Measurements from ENCODE around the gene CDC42SE2.
"Not testable (repeated sequence)": the region's sequence is repeated elsewhere in the genome, so short reads cannot be mapped to it uniquely, and the experiment has no call there.

Gene CDC42SE2

GRCh38 chr5:131389869-131390265 is 126.0 kb downstream of the CDC42SE2 start:
- no peak for DNase-seq (ENCODE audit: low read depth)
- TF ChIP-seq, protein P1, sequence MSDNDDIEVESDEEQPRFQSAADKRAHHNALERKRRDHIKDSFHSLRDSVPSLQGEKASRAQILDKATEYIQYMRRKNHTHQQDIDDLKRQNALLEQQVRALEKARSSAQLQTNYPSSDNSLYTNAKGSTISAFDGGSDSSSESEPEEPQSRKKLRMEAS (IDR thresholded peaks at IDR 0.05; ENCODE audit: low read depth, low read length): no peak
- H3K4me3 ChIP-seq (ENCODE audit: low read depth, low read length): no peak overlapping the region

DNA sequence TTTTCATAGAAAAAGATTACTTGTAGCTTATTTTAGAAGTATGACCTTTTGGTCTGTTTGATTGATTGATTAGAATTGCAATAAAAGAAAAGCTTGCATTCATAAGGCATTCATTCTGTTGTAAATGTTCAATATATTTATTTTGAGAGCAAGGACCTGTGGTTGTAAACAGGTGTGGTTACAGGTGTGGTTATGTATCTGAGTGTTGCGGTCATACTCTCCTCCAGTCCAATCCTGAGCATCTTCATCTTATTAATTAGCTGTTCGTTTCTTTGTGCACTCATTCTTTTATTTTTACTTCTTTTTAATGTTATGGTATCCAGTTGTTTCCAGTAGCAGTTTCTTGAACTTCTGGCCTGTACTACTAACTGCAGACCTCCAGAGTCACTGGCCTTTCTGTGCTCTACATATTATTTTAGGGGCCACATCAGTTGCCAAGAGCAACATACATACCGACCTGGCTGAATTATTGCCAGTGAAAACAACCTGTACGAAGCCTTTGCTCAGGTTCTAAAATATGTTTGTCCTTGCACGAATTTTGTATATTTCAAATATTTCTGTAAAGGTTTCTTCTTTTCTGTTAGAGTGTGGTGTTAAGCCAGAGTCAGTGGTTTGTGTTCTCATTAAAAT is 128.7 kb downstream of the CDC42SE2 start:
- no peak for TF ChIP-seq POLR2A (IDR thresholded peaks at IDR 0.05; ENCODE audit: extremely low read depth, insufficient read length)
- no peak for TF ChIP-seq MYC (IDR thresholded peaks at IDR 0.05; ENCODE audit: low read depth, low read length)
- TF ChIP-seq, protein P2, sequence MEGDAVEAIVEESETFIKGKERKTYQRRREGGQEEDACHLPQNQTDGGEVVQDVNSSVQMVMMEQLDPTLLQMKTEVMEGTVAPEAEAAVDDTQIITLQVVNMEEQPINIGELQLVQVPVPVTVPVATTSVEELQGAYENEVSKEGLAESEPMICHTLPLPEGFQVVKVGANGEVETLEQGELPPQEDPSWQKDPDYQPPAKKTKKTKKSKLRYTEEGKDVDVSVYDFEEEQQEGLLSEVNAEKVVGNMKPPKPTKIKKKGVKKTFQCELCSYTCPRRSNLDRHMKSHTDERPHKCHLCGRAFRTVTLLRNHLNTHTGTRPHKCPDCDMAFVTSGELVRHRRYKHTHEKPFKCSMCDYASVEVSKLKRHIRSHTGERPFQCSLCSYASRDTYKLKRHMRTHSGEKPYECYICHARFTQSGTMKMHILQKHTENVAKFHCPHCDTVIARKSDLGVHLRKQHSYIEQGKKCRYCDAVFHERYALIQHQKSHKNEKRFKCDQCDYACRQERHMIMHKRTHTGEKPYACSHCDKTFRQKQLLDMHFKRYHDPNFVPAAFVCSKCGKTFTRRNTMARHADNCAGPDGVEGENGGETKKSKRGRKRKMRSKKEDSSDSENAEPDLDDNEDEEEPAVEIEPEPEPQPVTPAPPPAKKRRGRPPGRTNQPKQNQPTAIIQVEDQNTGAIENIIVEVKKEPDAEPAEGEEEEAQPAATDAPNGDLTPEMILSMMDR (IDR thresholded peaks at IDR 0.05; ENCODE audit: low read depth, low read length): no peak
- TF ChIP-seq, protein P1 (IDR thresholded peaks at IDR 0.05; ENCODE audit: low read depth, low read length): no peak
- no peak for DNase-seq (ENCODE audit: low read depth)
- H3K4me3 ChIP-seq (ENCODE audit: low read depth, low read length): no peak overlapping the region

GRCh38 chr5:131393498-131393968 is 129.7 kb downstream of the CDC42SE2 start:
- no peak for DNase-seq (ENCODE audit: low read depth)
- TF ChIP-seq, protein P2 (IDR thresholded peaks at IDR 0.05; ENCODE audit: low read depth, low read length): no peak
- TF ChIP-seq, protein P1 (IDR thresholded peaks at IDR 0.05; ENCODE audit: low read depth, low read length): no peak
- TF ChIP-seq POLR2A (IDR thresholded peaks at IDR 0.05; ENCODE audit: extremely low read depth, insufficient read length) (no peak), MYC (IDR thresholded peaks at IDR 0.05; ENCODE audit: low read depth, low read length) (no peak)
- no peak overlapping the region for H3K4me3 ChIP-seq (ENCODE audit: low read depth, low read length)

DNA sequence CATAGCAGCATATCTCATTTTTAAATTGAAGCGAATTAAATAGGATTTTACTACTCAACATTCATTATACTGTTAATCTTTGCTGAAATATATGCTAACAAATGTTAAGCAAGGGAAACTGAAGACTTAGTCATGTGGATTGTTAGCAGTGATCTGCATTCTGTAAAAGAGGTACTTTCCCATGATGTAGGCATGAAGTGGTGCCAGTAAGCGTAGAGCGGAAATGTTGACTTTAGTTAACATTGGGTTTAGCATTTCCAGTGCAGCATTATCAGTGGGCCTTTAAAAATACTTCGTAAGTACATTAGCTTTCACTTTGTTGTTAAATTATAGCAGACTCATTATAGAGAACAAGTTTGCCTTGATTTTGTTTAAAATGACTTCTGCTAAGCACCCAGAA is 130.3 kb downstream of the CDC42SE2 start:
- H3K4me3 ChIP-seq (ENCODE audit: low read depth, low read length): no peak overlapping the region
- DNase-seq (ENCODE audit: low read depth): no peak
- TF ChIP-seq, protein P2 (IDR thresholded peaks at IDR 0.05; ENCODE audit: low read depth, low read length): no peak
- TF ChIP-seq, protein P1 (IDR thresholded peaks at IDR 0.05; ENCODE audit: low read depth, low read length): no peak
- TF ChIP-seq MYC (IDR thresholded peaks at IDR 0.05; ENCODE audit: low read depth, low read length) (no peak), POLR2A (IDR thresholded peaks at IDR 0.05; ENCODE audit: extremely low read depth, insufficient read length) (no peak)

DNA sequence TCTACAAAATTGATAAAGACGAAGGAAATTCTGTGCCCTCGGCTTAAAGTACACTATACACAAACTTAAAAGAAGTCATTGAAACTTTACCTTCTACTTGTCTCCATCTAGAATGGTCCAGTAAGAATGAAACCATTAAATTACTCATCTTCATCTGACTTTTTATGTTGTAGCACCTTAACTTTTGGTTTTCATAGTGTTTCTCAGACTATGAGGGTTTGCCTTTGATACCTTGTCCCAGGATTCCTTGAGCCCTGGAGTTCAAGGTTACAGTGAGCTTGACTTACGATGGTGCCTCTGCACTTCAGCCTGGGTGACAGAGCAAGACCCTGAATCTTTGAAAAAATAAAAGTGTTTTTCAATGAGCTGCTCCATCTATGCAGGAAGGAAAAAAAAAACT is 132.2 kb downstream of the CDC42SE2 start:
- no peak for TF ChIP-seq MYC (IDR thresholded peaks at IDR 0.05; ENCODE audit: low read depth, low read length)
- no peak for TF ChIP-seq POLR2A (IDR thresholded peaks at IDR 0.05; ENCODE audit: extremely low read depth, insufficient read length)
- TF ChIP-seq, protein P2 (IDR thresholded peaks at IDR 0.05; ENCODE audit: low read depth, low read length): no peak
- TF ChIP-seq, protein P1 (IDR thresholded peaks at IDR 0.05; ENCODE audit: low read depth, low read length): no peak
- no peak for DNase-seq (ENCODE audit: low read depth)
- H3K4me3 ChIP-seq (ENCODE audit: low read depth, low read length): no peak overlapping the region

DNA sequence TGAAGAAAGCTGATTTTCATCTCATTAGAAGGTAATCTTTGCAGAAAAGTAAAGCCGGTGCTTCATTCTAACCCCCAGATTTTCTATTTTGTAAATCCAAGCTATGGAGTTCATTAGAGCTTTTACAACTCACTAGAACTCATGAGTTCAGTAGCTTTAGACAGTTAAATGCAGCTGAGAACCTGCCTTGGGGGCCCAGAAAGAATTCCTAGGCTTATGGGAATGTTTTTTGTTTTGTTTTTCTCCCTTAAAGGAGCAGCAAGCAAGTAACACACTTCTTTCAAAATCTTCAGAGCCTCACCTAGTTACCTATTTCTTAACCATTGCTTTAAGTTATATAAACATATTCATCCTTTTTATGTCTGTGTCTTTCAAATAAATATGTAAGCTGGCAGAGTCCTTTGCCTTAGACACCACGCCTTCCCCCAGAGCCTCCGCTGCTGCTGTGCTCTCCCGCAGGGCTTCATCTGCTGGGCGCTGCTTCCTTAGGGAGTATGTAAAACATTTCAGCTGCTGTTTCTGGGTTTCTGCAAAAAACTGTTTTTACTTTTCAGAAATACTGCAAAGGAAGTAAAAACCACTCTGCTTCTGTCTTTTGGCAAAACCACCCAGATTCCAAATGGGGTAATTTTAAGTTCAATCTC is 132.9 kb downstream of the CDC42SE2 start:
- no peak for DNase-seq (ENCODE audit: low read depth)
- no peak overlapping the region for H3K4me3 ChIP-seq (ENCODE audit: low read depth, low read length)
- TF ChIP-seq, protein P1 (IDR thresholded peaks at IDR 0.05; ENCODE audit: low read depth, low read length): no peak
- TF ChIP-seq, protein P2 (IDR thresholded peaks at IDR 0.05; ENCODE audit: low read depth, low read length): no peak
- TF ChIP-seq POLR2A (IDR thresholded peaks at IDR 0.05; ENCODE audit: extremely low read depth, insufficient read length): no peak
- TF ChIP-seq MYC (IDR thresholded peaks at IDR 0.05; ENCODE audit: low read depth, low read length): no peak

DNA sequence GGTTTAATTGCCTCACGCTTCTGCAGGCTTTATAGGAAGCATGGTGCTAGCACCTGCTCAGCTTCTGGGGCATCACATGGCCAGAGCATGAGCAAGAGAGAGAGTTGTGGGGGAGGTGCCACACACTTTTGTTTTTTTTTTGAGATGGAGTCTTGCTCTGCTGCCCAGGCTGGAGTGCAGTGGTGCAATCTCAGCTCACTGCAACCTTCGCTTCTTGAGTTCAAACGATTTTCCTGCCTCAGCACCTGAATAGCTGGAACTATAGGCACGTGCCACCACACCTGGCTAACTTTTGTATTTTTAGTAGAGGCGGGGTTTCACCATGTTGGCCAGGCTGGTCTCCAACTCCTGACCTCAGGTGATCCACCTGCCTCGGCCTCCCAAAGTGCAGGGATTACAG is 135.2 kb downstream of the CDC42SE2 start:
- not testable (repeated sequence) for H3K4me3 ChIP-seq (ENCODE audit: low read depth, low read length); DNase-seq (ENCODE audit: low read depth)

Data from NB4 (cell line).